GM10266 (cell line): Measurements from ENCODE around the gene ZFPL1.

Experiments used
- DNase-seq: peaks from one replicate; pipeline ENCODE4 v3.0.0; 2012; ENCODE audit errors: extremely low spot score
- CTCF ChIP-seq: IDR thresholded peaks from 2 replicates; pipeline ENCODE4 v1.5.1; 2012; ENCODE audit warnings: mild to moderate bottlenecking, low read depth; ENCODE audit not compliant: control insufficient read depth, insufficient read depth; ENCODE audit errors: missing control alignments

ZFPL1 gene

GRCh38 chr11:65069217-65069616 is 14.8 kb upstream of the ZFPL1 start:
- DNase-seq = no peak

GRCh38 chr11:65071907-65072630 is 12.0 kb upstream of the ZFPL1 start:
- TF ChIP-seq CTCF = no peak
- DNase-seq = peak; percentile 52

More at GRCh38 chr11:65069217-65069616, 14.8 kb upstream of the ZFPL1 start:
- no peak for TF ChIP-seq CTCF

- TF ChIP-seq CTCF = no peak
Observed at GRCh38 chr11:65072631-65072966, 11.4 kb upstream of the ZFPL1 start.

GRCh38 chr11:65077451-65077850 is 6.6 kb upstream of the ZFPL1 start:
- no peak for DNase-seq
- TF ChIP-seq CTCF = no peak

More at GRCh38 chr11:65072631-65072966, 11.4 kb upstream of the ZFPL1 start:
- no peak for DNase-seq

GRCh38 chr11:65078151-65078550 is 5.9 kb upstream of the ZFPL1 start:
- peak; percentile 63 for DNase-seq
- TF ChIP-seq CTCF = peak; percentile 64

- no peak for TF ChIP-seq CTCF
- DNase-seq = no peak
Observed at GRCh38 chr11:65078786-65079342, 5.2 kb upstream of the ZFPL1 start.

- TF ChIP-seq CTCF = no peak
- DNase-seq = no peak
Observed at GRCh38 chr11:65083134-65083833, 738 bp upstream of the ZFPL1 start.
